ENCODE data around the gene MTMR11. TPM values are rescaled to one million over a fixed set of nuclear protein-coding genes. Genes with fewer than 3 reads are reported as not detected.
"Not testable (repeated sequence)": the region's sequence is repeated elsewhere in the genome, so short reads cannot be mapped to it uniquely, and the experiment has no call there.

Gene MTMR11
- total RNA-seq, 6 experiments from 2014 or later, result 6.1 to 11.5 (median 10.0) TPM

DNA sequence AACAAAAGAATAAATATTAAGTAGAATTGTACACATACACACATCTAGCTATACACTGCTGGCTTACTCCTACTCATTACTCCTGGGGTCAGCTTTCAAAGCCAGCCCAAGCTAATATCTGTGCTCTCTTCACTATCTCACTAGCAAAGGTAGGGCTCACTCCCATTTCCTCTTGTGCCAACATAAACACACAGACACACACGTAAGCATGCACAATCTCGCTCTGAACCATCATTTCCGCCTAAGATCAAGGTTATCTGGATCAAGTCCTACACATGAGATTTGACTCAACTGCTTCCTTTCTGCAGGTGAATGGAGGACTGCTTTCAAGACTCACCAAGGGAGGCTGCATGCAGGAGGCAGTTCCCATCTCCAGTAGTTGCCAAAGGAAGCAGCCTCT lies 28.8 kb upstream of the MTMR11 start:
- peaks cover 3% of the 10 kb centered on the region; the same call in 1 of the 2 replicates for H3K27me3 Mint-ChIP-seq (ENCODE audit: insufficient read depth)
- DNase-seq, result no peak
- no peaks in the 10 kb centered on the region for H3K9me3 Mint-ChIP-seq
- H3K36me3 Mint-ChIP-seq (ENCODE audit: low read depth), result peaks cover 6% of the 10 kb centered on the region; the same call in 1 of the 2 replicates
- no peak for TF ChIP-seq CTCF (IDR thresholded peaks at IDR 0.05)
- H3K27ac Mint-ChIP-seq, result no peak overlapping the region; the same call in 1 of the 2 replicates
- no peak overlapping the region for H3K4me3 Mint-ChIP-seq
- peaks cover 11% of the 10 kb centered on the region for H3K4me1 Mint-ChIP-seq (ENCODE audit: low read depth)

GRCh38 chr1:149963358-149963757 lies 26.7 kb upstream of the MTMR11 start:
- H3K4me3 Mint-ChIP-seq, result no peak overlapping the region
- H3K36me3 Mint-ChIP-seq (ENCODE audit: low read depth), result peaks cover 16% of the 10 kb centered on the region
- H3K27me3 Mint-ChIP-seq (ENCODE audit: insufficient read depth), result peaks cover 3% of the 10 kb centered on the region; the same call in 1 of the 2 replicates
- peaks cover 11% of the 10 kb centered on the region for H3K4me1 Mint-ChIP-seq (ENCODE audit: low read depth)
- H3K9me3 Mint-ChIP-seq, result no peaks in the 10 kb centered on the region
- no peak for DNase-seq
- TF ChIP-seq CTCF (IDR thresholded peaks at IDR 0.05), result no peak
- 0 out of 2 replicates have a peak overlapping the region, but pooled peaks have one; percentile 38 for H3K27ac Mint-ChIP-seq

DNA sequence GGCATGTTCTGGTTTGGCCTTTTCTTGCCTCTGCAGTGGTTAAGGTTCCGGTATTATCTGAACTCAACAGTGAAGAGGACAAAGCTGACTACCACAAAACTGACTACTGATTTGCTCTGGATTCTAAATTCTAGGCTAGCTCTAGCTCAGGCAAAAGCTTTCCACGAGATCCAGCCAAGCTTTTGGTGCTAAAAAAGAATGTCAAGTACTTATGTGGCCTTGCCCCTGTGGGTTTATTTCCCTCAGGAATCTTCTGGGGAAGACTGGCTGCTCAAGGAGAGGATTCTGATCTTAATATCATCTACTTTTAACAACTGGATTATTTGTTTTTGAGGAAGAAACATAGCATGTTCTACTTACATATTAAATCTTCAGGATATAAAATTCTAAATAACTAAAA lies 26.1 kb upstream of the MTMR11 start:
- DNase-seq, result no peak
- Mint-ChIP-seq H3K27ac (peak overlapping the region; percentile 38), H3K36me3 (ENCODE audit: low read depth) (peaks cover 20% of the 10 kb centered on the region)

DNA sequence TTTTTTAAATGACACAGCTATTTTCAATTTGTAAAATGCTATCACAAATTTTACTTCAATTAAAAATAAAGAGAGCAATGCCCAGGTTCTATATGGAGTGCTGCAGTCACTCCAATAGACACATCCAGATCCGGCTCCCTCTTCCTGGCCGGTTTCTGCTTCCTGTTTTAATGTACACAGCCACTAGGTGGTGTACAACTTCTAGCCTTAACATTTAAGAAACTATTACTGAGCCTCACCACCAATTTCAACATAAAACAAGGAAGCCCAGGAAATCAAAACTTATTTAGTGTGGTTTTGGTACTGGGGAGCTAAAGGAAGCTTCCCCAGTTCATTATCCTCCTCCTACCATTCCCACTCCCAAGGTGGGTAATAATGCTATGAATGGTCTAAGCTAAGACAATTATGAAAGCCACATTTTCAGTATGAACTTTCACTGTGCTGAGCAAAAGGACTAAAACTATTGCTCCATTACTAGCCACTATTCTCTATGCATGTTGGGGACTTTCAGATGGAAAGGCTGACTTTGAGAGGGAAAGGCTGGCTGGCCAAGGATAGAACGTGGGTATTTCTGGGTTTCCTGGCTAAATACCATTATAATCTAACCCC lies 25.5 kb upstream of the MTMR11 start:
- H3K36me3 Mint-ChIP-seq (ENCODE audit: low read depth), result peaks cover 22% of the 10 kb centered on the region
- H3K9me3 Mint-ChIP-seq, result no peaks in the 10 kb centered on the region
- peaks cover 3% of the 10 kb centered on the region; the same call in 1 of the 2 replicates for H3K27me3 Mint-ChIP-seq (ENCODE audit: insufficient read depth)
- H3K4me1 Mint-ChIP-seq (ENCODE audit: low read depth), result peaks cover 10% of the 10 kb centered on the region
- TF ChIP-seq CTCF (IDR thresholded peaks at IDR 0.05), result peak; percentile 91
- peak; percentile 75 for DNase-seq
- peak overlapping the region; percentile 38; the same call in 1 of the 2 replicates for H3K27ac Mint-ChIP-seq
- H3K4me3 Mint-ChIP-seq, result no peak overlapping the region

More for the DNA sequence above, 26.1 kb upstream of the MTMR11 start:
- H3K4me1 Mint-ChIP-seq (ENCODE audit: low read depth), result peaks cover 11% of the 10 kb centered on the region
- no peaks in the 10 kb centered on the region for H3K9me3 Mint-ChIP-seq
- TF ChIP-seq CTCF (IDR thresholded peaks at IDR 0.05), result no peak
- peaks cover 3% of the 10 kb centered on the region; the same call in 1 of the 2 replicates for H3K27me3 Mint-ChIP-seq (ENCODE audit: insufficient read depth)
- H3K4me3 Mint-ChIP-seq, result no peak overlapping the region

- H3K27ac Mint-ChIP-seq; H3K4me3 Mint-ChIP-seq; H3K9me3 Mint-ChIP-seq; H3K4me1 Mint-ChIP-seq (ENCODE audit: low read depth); H3K27me3 Mint-ChIP-seq (ENCODE audit: insufficient read depth); DNase-seq: not testable (repeated sequence)
- peaks cover 59% of the 10 kb centered on the region for H3K36me3 Mint-ChIP-seq (ENCODE audit: low read depth)
Measured at GRCh38 chr1:149957548-149957947, 20.9 kb upstream of the MTMR11 start.

GRCh38 chr1:149949911-149950310 lies 13.2 kb upstream of the MTMR11 start:
- Mint-ChIP-seq H3K9me3 (no peaks in the 10 kb centered on the region), H3K27ac (no peak overlapping the region), H3K36me3 (ENCODE audit: low read depth) (peaks cover 26% of the 10 kb centered on the region), H3K4me3 (no peak overlapping the region), H3K27me3 (ENCODE audit: insufficient read depth) (no peaks in the 10 kb centered on the region; the same call in 1 of the 2 replicates), H3K4me1 (ENCODE audit: low read depth) (no peaks in the 10 kb centered on the region)
- TF ChIP-seq CTCF (IDR thresholded peaks at IDR 0.05), result no peak
- no peak for DNase-seq

Data from HFFc6 (cell line).